Endothelial cell of umbilical vein (primary cell): Measurements from ENCODE around the gene RHCG. TPM values are rescaled to one million over a fixed set of nuclear protein-coding genes. Genes with fewer than 3 reads are reported as not detected.

Experiments
- BruUV-seq: library from RNA; stranded (reverse); fragments of 400-500 nt; replicated peaks from 2 replicates; lab custom pipeline; 2021; lab: Mats Ljungman, UMichigan
- CTCF ChIA-PET: fragments of 300-600, 350-600 bp; sonication (Branson Sonifier 250); formaldehyde crosslinking; loops from one replicate; lab custom pipeline; 2021; ENCODE audit warnings: antibody characterized with exemption, inconsistent platforms; lab: Charles Lee
- POLR2A ChIA-PET: fragments of 300-600, 350-600 bp; sonication (Branson Sonifier 250); formaldehyde crosslinking; loops from one replicate; lab custom pipeline; 2021; ENCODE audit warnings: antibody characterized with exemption, inconsistent platforms; lab: Charles Lee
- DNase-seq: peaks from one replicate; pipeline ENCODE4 v3.0.0-alpha.2; 2011; ENCODE audit warnings: low read depth, low spot score
- FAIRE-seq: peaks from 2 replicates; lab custom pipeline; 2011; peaks lifted over from hg19 to GRCh38; lab: Jason Lieb, UNC
- H2AFZ ChIP-seq: 2 replicates; pipeline ENCODE4 v1.6.0; 2012; ENCODE audit warnings: low read depth, low read length, control low read depth, inconsistent platforms
- H3K27ac ChIP-seq: 2 replicates; pipeline ENCODE4 v1.5.1; 2011; ENCODE audit warnings: low read depth, mild to moderate bottlenecking, control low read depth, low read length, moderate library complexity; ENCODE audit not compliant: insufficient read depth
- H3K27me3 ChIP-seq, 2 experiments: 2 replicates each; pipeline versions ENCODE4 v1.6.0 to v1.6.1; 2011; ENCODE audit warnings: low read length in 2 of 2, mixed read lengths in 1 of 2; ENCODE audit not compliant: control insufficient read depth in 2 of 2, insufficient read depth in 2 of 2
- H3K36me3 ChIP-seq, 2 experiments: 2 replicates in 1 of 2; 3 replicates in 1 of 2; pipeline ENCODE4 v1.5.1; 2011; ENCODE audit warnings: low read length in 2 of 2, mild to moderate bottlenecking in 1 of 2, moderate library complexity in 1 of 2; ENCODE audit not compliant: control insufficient read depth in 2 of 2, insufficient read depth in 2 of 2; ENCODE audit errors: extremely low read depth in 1 of 2
- H3K4me1 ChIP-seq: 3 replicates; pipeline ENCODE4 v1.5.1; 2011; ENCODE audit warnings: mild to moderate bottlenecking, low read length; ENCODE audit not compliant: control insufficient read depth, insufficient read depth; ENCODE audit errors: extremely low read depth
- H3K4me2 ChIP-seq: 2 replicates; pipeline ENCODE4 v1.6.1; 2011; ENCODE audit warnings: low read length, control low read depth, mixed read lengths; ENCODE audit not compliant: insufficient read depth
- H3K4me3 ChIP-seq, 3 experiments: fragments of 200-600 bp in 1 of 3; sonication (generic), shearing (Covaris generic) in 1 of 3; replicated peaks in 1 of 3; 2 replicates each; pipeline ENCODE4 v1.5.1; 2011 to 2016; ENCODE audit warnings: control low read depth in 3 of 3, low read length in 3 of 3, mild to moderate bottlenecking in 2 of 3, inconsistent platforms in 1 of 3, low read depth in 1 of 3, moderate library complexity in 1 of 3; ENCODE audit not compliant: insufficient read depth in 1 of 3
- H3K79me2 ChIP-seq: 2 replicates; pipeline ENCODE4 v1.6.0; 2012; ENCODE audit warnings: low read length, inconsistent platforms; ENCODE audit not compliant: control insufficient read depth, insufficient read depth
- H3K9ac ChIP-seq: replicated peaks from 2 replicates; pipeline ENCODE3; 2011; ENCODE audit warnings: low read length, control low read depth; ENCODE audit not compliant: insufficient read depth; ENCODE audit errors: extremely low read depth
- H3K9me1 ChIP-seq: replicated peaks from 3 replicates; pipeline ENCODE4 v1.6.0; 2011; ENCODE audit warnings: mild to moderate bottlenecking, low read length; ENCODE audit not compliant: control insufficient read depth, insufficient read depth; ENCODE audit errors: extremely low read depth
- H3K9me3 ChIP-seq: replicated peaks from 2 replicates; pipeline ENCODE4 v1.5.1; 2012; ENCODE audit warnings: low read length, inconsistent platforms; ENCODE audit not compliant: control insufficient read depth, insufficient read depth
- H4K20me1 ChIP-seq: replicated peaks from 2 replicates; pipeline ENCODE3; 2011; ENCODE audit warnings: mild to moderate bottlenecking, low read length; ENCODE audit not compliant: control insufficient read depth, insufficient read depth; ENCODE audit errors: extremely low read depth
- EZH2 ChIP-seq: IDR thresholded peaks from 2 replicates; pipeline ENCODE4 v1.6.1; 2012; ENCODE audit warnings: borderline replicate concordance, low read depth, mild to moderate bottlenecking, moderate library complexity, low read length, inconsistent platforms; ENCODE audit not compliant: severe bottlenecking
- FOS ChIP-seq: IDR thresholded peaks from 2 replicates; pipeline ENCODE4 v1.6.1; 2011; ENCODE audit warnings: mild to moderate bottlenecking, low read length, moderate library complexity, borderline replicate concordance; ENCODE audit not compliant: insufficient read depth
- GATA2 ChIP-seq: IDR thresholded peaks from 2 replicates; pipeline ENCODE4 v1.7.0; 2011; ENCODE audit warnings: low read depth, mild to moderate bottlenecking, moderate library complexity, mixed read lengths, low read length; ENCODE audit not compliant: insufficient read length, insufficient read depth
- JUN ChIP-seq: IDR thresholded peaks from 2 replicates; pipeline ENCODE4 v1.6.1; 2011; ENCODE audit warnings: borderline replicate concordance, low read depth; ENCODE audit not compliant: insufficient read length, insufficient read depth
- MYC ChIP-seq: IDR thresholded peaks from one replicate; pipeline ENCODE4 v1.6.1; 2011; ENCODE audit warnings: mild to moderate bottlenecking, low read depth, low read length
- POLR2A ChIP-seq: IDR thresholded peaks from 2 replicates; pipeline ENCODE4 v1.6.1; 2012; ENCODE audit warnings: low read depth, mild to moderate bottlenecking, control low read depth, low read length
- POLR2AphosphoS5 ChIP-seq: IDR thresholded peaks from 2 replicates; pipeline ENCODE4 v1.6.1; 2012; ENCODE audit warnings: low read depth, mild to moderate bottlenecking, control low read depth, low read length, moderate library complexity; ENCODE audit not compliant: insufficient read depth
- dilution Hi-C: fragments of 300-500 bp; cut with MboI; formaldehyde crosslinking; loops from one replicate; pipeline ENCODE4 v1.15.0; 2019; ENCODE audit warnings: low sequenced_read_pairs; ENCODE audit not compliant: extremely low pct_ligation_motif_present
- intact Hi-C: fragments of 100-400 bp; cut with micrococcal nuclease; formaldehyde crosslinking; loops from one replicate; pipeline ENCODE4 v1.10.0; 2022
- polyA plus RNA-seq, 4 experiments: library from polyadenylated mRNA; depleted of rRNA in 3 of 4; stranded (reverse) in 3 of 4; unstranded in 1 of 4; fragments of >200 nt; gene quantifications; 2 replicates each; pipeline versions ENCODE4 v1.2.1 to v1.2.3, GENCODE V29; 2011 to 2012; ENCODE audit warnings: missing spikeins in 1 of 4
- total RNA-seq: library from RNA; stranded (reverse); gene quantifications from 2 replicates; pipeline ENCODE4 v1.2.3, GENCODE V29; 2021

Gene RHCG
- total and polyA plus RNA-seq, 2 donors (not counting 3 experiments of a cell fraction or from before 2014, with no cell fraction given), result not detected

DNA sequence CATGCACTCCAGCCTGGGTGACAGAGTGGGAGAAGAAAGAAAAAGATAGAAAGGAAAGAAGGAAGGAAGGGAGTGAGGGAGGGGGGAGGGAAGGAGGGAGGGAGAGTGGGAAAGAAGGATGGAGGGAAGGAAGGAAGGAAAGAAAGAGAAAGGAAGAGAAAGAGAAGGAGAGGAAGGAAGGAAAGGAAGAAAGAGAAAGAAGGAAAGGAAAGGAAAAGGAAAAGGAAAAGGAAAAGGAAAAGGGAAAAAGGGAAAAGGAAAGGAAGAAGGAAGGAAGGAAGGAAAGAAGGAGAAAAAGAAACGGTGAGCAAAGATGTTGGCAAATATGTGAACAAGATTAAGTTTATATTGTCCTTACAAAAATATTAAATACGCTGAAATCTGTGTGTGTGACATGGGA lies 42.6 kb upstream of the RHCG start:
- no peak overlapping the region for H3K9ac ChIP-seq
- no peaks in the 10 kb centered on the region for H3K9me1 ChIP-seq
- no peak overlapping the region for H3K4me2 ChIP-seq
- TF ChIP-seq POLR2AphosphoS5 (no peak), GATA2 (no peak)
- no peaks in the 10 kb centered on the region for H3K4me1 ChIP-seq
- BruUV-seq, result no TSS peak
- no peaks in the 10 kb centered on the region for H3K79me2 ChIP-seq
- dilution Hi-C loops (no loop called here), intact Hi-C loops (no loop called here)
- no peaks in the 10 kb centered on the region for H3K9me3 ChIP-seq
- no peak overlapping the region for H3K27ac ChIP-seq
- DNase-seq (no peak), FAIRE-seq (no peak)
- H3K36me3 ChIP-seq, result no peaks in the 10 kb centered on the region
- no peaks in the 10 kb centered on the region for H4K20me1 ChIP-seq
- H3K4me3 ChIP-seq, result no peak overlapping the region
- CTCF ChIA-PET, result no interaction called here
- no peak overlapping the region for H2AFZ ChIP-seq
- peaks cover 0 to 2% of the 10 kb centered on the region in 2 experiments for H3K27me3 ChIP-seq
- POLR2A ChIA-PET, result no interaction called here

- Histone ChIP-seq H3K4me2 (no peak overlapping the region), H3K4me1 (no peaks in the 10 kb centered on the region), H3K9ac (no peak overlapping the region), H3K36me3 (no peaks in the 10 kb centered on the region), H3K79me2 (no peaks in the 10 kb centered on the region), H3K27me3 (no peaks in the 10 kb centered on the region), H3K4me3 (no peak overlapping the region), H3K27ac (no peak overlapping the region), H3K9me1 (no peaks in the 10 kb centered on the region), H2AFZ (no peak overlapping the region), H3K9me3 (no peaks in the 10 kb centered on the region), H4K20me1 (no peaks in the 10 kb centered on the region)
- dilution Hi-C loops, result no loop called here
- TF ChIP-seq EZH2 (no peak), MYC (no peak), FOS (no peak), JUN (no peak), POLR2A (no peak)
- DNase-seq (no peak), FAIRE-seq (no peak)
- BruUV-seq, result no TSS peak
- CTCF ChIA-PET, result no interaction called here
- intact Hi-C loops, result no loop called here
- POLR2A ChIA-PET, result no interaction called here
These were observed 37.6 kb upstream of the RHCG start for GRCh38 chr15:89533861-89534544.
